ENCODE measurements around the gene TM2D1.

TM2D1 gene

GRCh38 chr1:61636814-61637213, 88.1 kb downstream of the TM2D1 start:
- Histone ChIP-seq H3K9me3 (ENCODE audit: insufficient read depth, low read length) (no peaks in the 10 kb centered on the region), H3K4me3 (ENCODE audit: low read length) (no peak overlapping the region), H3K27ac (ENCODE audit: low read length) (no peak overlapping the region), H3K4me2 (ENCODE audit: low read length) (no peak overlapping the region), H2AFZ (ENCODE audit: low read depth, low read length) (no peak overlapping the region), H3K36me3 (replicated peaks; ENCODE audit: low read depth, low read length) (no peaks in the 10 kb centered on the region), H3K4me1 (ENCODE audit: low read length) (0 out of 2 replicates have a peak, but pooled peaks cover 5% of the 10 kb centered on the region), H3K9ac (ENCODE audit: low read length) (no peak overlapping the region), H3K79me2 (ENCODE audit: low read length) (no peaks in the 10 kb centered on the region), H4K20me1 (ENCODE audit: insufficient read depth, low read length) (no peaks in the 10 kb centered on the region), H3K27me3 (ENCODE audit: low read depth, low read length) (no peaks in the 10 kb centered on the region)
- no peak for TF ChIP-seq CTCF (IDR thresholded peaks at IDR 0.05; ENCODE audit: low read depth, low read length)

- no peak overlapping the region for H3K27ac ChIP-seq (ENCODE audit: low read length)
- no peak for TF ChIP-seq CTCF (IDR thresholded peaks at IDR 0.05; ENCODE audit: low read depth, low read length)
- TF ChIP-seq EZH2phosphoT487 (IDR thresholded peaks at IDR 0.05; ENCODE audit: low read depth): no peak
- H3K36me3 ChIP-seq (replicated peaks; ENCODE audit: low read depth, low read length): no peaks in the 10 kb centered on the region
- H2AFZ ChIP-seq (ENCODE audit: low read depth, low read length): no peak overlapping the region
- H3K27me3 ChIP-seq (ENCODE audit: low read depth, low read length): no peaks in the 10 kb centered on the region
- H3K9ac ChIP-seq (ENCODE audit: low read length): no peak overlapping the region
- 0 out of 2 replicates have a peak, but pooled peaks cover 5% of the 10 kb centered on the region for H3K4me1 ChIP-seq (ENCODE audit: low read length)
- H4K20me1 ChIP-seq (ENCODE audit: insufficient read depth, low read length): no peaks in the 10 kb centered on the region
- H3K4me3 ChIP-seq (ENCODE audit: low read length): no peak overlapping the region
- H3K9me3 ChIP-seq (ENCODE audit: insufficient read depth, low read length): no peaks in the 10 kb centered on the region
- H3K79me2 ChIP-seq (ENCODE audit: low read length): no peaks in the 10 kb centered on the region
- no peak overlapping the region for H3K4me2 ChIP-seq (ENCODE audit: low read length)
Observed at GRCh38 chr1:61636376-61636775, 88.6 kb downstream of the TM2D1 start.

- Histone ChIP-seq H3K27me3 (ENCODE audit: low read depth, low read length) (no peaks in the 10 kb centered on the region), H3K79me2 (ENCODE audit: low read length) (no peaks in the 10 kb centered on the region), H3K27ac (ENCODE audit: low read length) (no peak overlapping the region), H3K4me1 (ENCODE audit: low read length) (no peaks in the 10 kb centered on the region), H3K4me3 (ENCODE audit: low read length) (no peak overlapping the region), H3K9me3 (ENCODE audit: insufficient read depth, low read length) (no peaks in the 10 kb centered on the region), H2AFZ (ENCODE audit: low read depth, low read length) (no peak overlapping the region), H3K4me2 (ENCODE audit: low read length) (no peak overlapping the region), H3K9ac (ENCODE audit: low read length) (no peak overlapping the region), H4K20me1 (ENCODE audit: insufficient read depth, low read length) (no peaks in the 10 kb centered on the region), H3K36me3 (replicated peaks; ENCODE audit: low read depth, low read length) (no peaks in the 10 kb centered on the region)
- TF ChIP-seq EZH2phosphoT487 (IDR thresholded peaks at IDR 0.05; ENCODE audit: low read depth): no peak
- TF ChIP-seq CTCF (IDR thresholded peaks at IDR 0.05; ENCODE audit: low read depth, low read length): no peak
Observed at GRCh38 chr1:61635557-61635956, 89.4 kb downstream of the TM2D1 start.

- Histone ChIP-seq H3K9ac (ENCODE audit: low read length) (no peak overlapping the region), H2AFZ (ENCODE audit: low read depth, low read length) (no peak overlapping the region), H3K4me1 (ENCODE audit: low read length) (no peaks in the 10 kb centered on the region), H3K27me3 (ENCODE audit: low read depth, low read length) (no peaks in the 10 kb centered on the region), H3K36me3 (replicated peaks; ENCODE audit: low read depth, low read length) (no peaks in the 10 kb centered on the region), H4K20me1 (ENCODE audit: insufficient read depth, low read length) (no peaks in the 10 kb centered on the region), H3K79me2 (ENCODE audit: low read length) (no peaks in the 10 kb centered on the region), H3K27ac (ENCODE audit: low read length) (no peak overlapping the region), H3K9me3 (ENCODE audit: insufficient read depth, low read length) (no peaks in the 10 kb centered on the region), H3K4me3 (ENCODE audit: low read length) (no peak overlapping the region), H3K4me2 (ENCODE audit: low read length) (no peak overlapping the region)
- TF ChIP-seq CTCF (IDR thresholded peaks at IDR 0.05; ENCODE audit: low read depth, low read length) (no peak), EZH2phosphoT487 (IDR thresholded peaks at IDR 0.05; ENCODE audit: low read depth) (no peak)
Observed at GRCh38 chr1:61631436-61631835, 93.5 kb downstream of the TM2D1 start.

Measured in OCI-LY3 (cell line).